CD4-positive, alpha-beta T cell (primary cell): Measurements from ENCODE around the gene TEX12. TPM values are rescaled to one million over a fixed set of nuclear protein-coding genes. Genes with fewer than 3 reads are reported as not detected.

ENCODE experiments used
- ATAC-seq: fragments of 200-7000 bp; cut with Tn5 transposase; one replicate; pipeline ENCODE4 v1.10.0; 2022; ENCODE audit warnings: mild to moderate bottlenecking; ENCODE audit not compliant: poor library complexity
- CTCF ChIA-PET: fragments of 350-600 bp; sonication (Branson Sonifier 250); formaldehyde crosslinking; loops from one replicate; lab custom pipeline; 2021; ENCODE audit warnings: antibody characterized with exemption, inconsistent platforms; lab: Charles Lee
- POLR2A ChIA-PET: fragments of 350-600 bp; sonication (Branson Sonifier 250); formaldehyde crosslinking; loops from one replicate; lab custom pipeline; 2021; ENCODE audit warnings: antibody characterized with exemption, inconsistent platforms; lab: Charles Lee
- DNase-seq, 14 experiments: peaks; one replicate each; pipeline ENCODE4 v3.0.0-alpha.2; 2013 to 2020; ENCODE audit warnings: mixed read lengths in 2 of 14
- H3K27ac ChIP-seq, 2 donors: one replicate each; pipeline versions ENCODE4 v1.5.1 to v1.7.0; 2013; ENCODE audit warnings: low read length in 2 of 2, low read depth in 1 of 2, mild to moderate bottlenecking in 1 of 2
- H3K27me3 ChIP-seq, 2 experiments: 1 replicate in 1 of 2; 2 replicates in 1 of 2; pipeline versions ENCODE4 v1.6.1 to v1.7.0; 2013; ENCODE audit warnings: low read length in 2 of 2, control low read depth in 1 of 2, mild to moderate bottlenecking in 1 of 2, moderate library complexity in 1 of 2; ENCODE audit not compliant: insufficient read depth in 2 of 2, control insufficient read depth in 1 of 2
- H3K36me3 ChIP-seq: one replicate; pipeline ENCODE4 v1.6.1; 2013; ENCODE audit warnings: low read length, control low read depth; ENCODE audit not compliant: insufficient read depth
- H3K4me1 ChIP-seq: one replicate; pipeline ENCODE4 v1.6.1; 2013; ENCODE audit warnings: low read length, control low read depth; ENCODE audit not compliant: insufficient read depth
- H3K4me3 ChIP-seq: one replicate; pipeline ENCODE4 v1.5.1; 2013; ENCODE audit warnings: mild to moderate bottlenecking, low read length, moderate library complexity
- H3K9me3 ChIP-seq, 2 experiments: 1 replicate in 1 of 2; 2 replicates in 1 of 2; pipeline versions ENCODE4 v1.6.1 to v1.7.0; 2013; ENCODE audit warnings: low read length in 2 of 2, mild to moderate bottlenecking in 2 of 2, control low read depth in 1 of 2, moderate library complexity in 1 of 2; ENCODE audit not compliant: control insufficient read depth in 1 of 2, insufficient read depth in 1 of 2
- H3K27ac Mint-ChIP-seq: one replicate; pipeline ENCODE4 v1.8.0; 2020; ENCODE audit warnings: mixed read lengths
- H3K27me3 Mint-ChIP-seq: one replicate; pipeline ENCODE4 v1.8.0; 2021; ENCODE audit warnings: mixed read lengths
- H3K36me3 Mint-ChIP-seq: one replicate; pipeline ENCODE4 v1.8.0; 2021; ENCODE audit warnings: low read depth, mixed read lengths
- H3K4me1 Mint-ChIP-seq: one replicate; pipeline ENCODE4 v1.8.0; 2021; ENCODE audit warnings: low read depth, mixed read lengths
- H3K4me3 Mint-ChIP-seq: one replicate; pipeline ENCODE4 v1.8.0; 2020; ENCODE audit warnings: mild to moderate bottlenecking, mixed read lengths
- H3K9me3 Mint-ChIP-seq: one replicate; pipeline ENCODE4 v1.8.0; 2020; ENCODE audit warnings: mixed read lengths
- CTCF ChIP-seq: fragments of 200-600 bp; IDR thresholded peaks from one replicate; pipeline ENCODE4 v1.8.0; 2022; ENCODE audit warnings: antibody characterized with exemption, mild to moderate bottlenecking
- intact Hi-C, 2 experiments: fragments of 100-400 bp; cut with DNase I in 1 of 2; cut with micrococcal nuclease in 1 of 2; formaldehyde crosslinking; loops; one replicate each; pipeline versions ENCODE4 v1.15.1 to v1.9.0; 2023 to 2025; cut with DNase I, micrococcal nuclease
- total RNA-seq, 174 experiments: library from RNA in 2 of 174; stranded (reverse) in 2 of 174; gene quantifications; one replicate each; pipeline ENCODE4 v1.2.3 and lab custom pipeline; 2021 to 2026

TEX12 gene
- total RNA-seq, 2 experiments from 2014 or later: 0.39 to 0.82 TPM

- DNase-seq: no peak
- no peak for TF ChIP-seq CTCF
- Mint-ChIP-seq H3K36me3 (no peaks in the 10 kb centered on the region), H3K27me3 (no peaks in the 10 kb centered on the region), H3K27ac (no peak overlapping the region), H3K4me3 (no peak overlapping the region), H3K4me1 (no peaks in the 10 kb centered on the region), H3K9me3 (no peaks in the 10 kb centered on the region)
- ChIA-PET POLR2A (no interaction called here), CTCF (interaction anchor here (0.6 kb wide), 1 partner anchor 9 kb away, joined by 3 read pairs; no protein-coding TSS in a partner anchor)
- H3K4me1 ChIP-seq: no peaks in the 10 kb centered on the region
- no peak overlapping the region for H3K27ac ChIP-seq
- intact Hi-C loops: no loop called here
- no peak overlapping the region for H3K4me3 ChIP-seq
- H3K36me3 ChIP-seq: no peaks in the 10 kb centered on the region
- no peak for ATAC-seq
- H3K9me3 ChIP-seq: no peaks in the 10 kb centered on the region
- no peaks in the 10 kb centered on the region for H3K27me3 ChIP-seq
Observed at GRCh38 chr11:112123129-112123528, 44.0 kb upstream of the TEX12 start.

- no peak for DNase-seq
- H3K4me1 Mint-ChIP-seq: no peaks in the 10 kb centered on the region
- Histone ChIP-seq H3K36me3 (no peaks in the 10 kb centered on the region), H3K27ac (no peak overlapping the region), H3K4me3 (no peak overlapping the region), H3K27me3 (no peaks in the 10 kb centered on the region), H3K4me1 (no peaks in the 10 kb centered on the region), H3K9me3 (no peaks in the 10 kb centered on the region)
- no peaks in the 10 kb centered on the region for H3K27me3 Mint-ChIP-seq
- TF ChIP-seq CTCF: no peak
- intact Hi-C loops: no loop called here
- H3K9me3 Mint-ChIP-seq: no peaks in the 10 kb centered on the region
- no peak overlapping the region for H3K27ac Mint-ChIP-seq
- no peak overlapping the region for H3K4me3 Mint-ChIP-seq
- H3K36me3 Mint-ChIP-seq: no peaks in the 10 kb centered on the region
- CTCF ChIA-PET: no interaction called here
- POLR2A ChIA-PET: no interaction called here
- no peak for ATAC-seq
Observed at GRCh38 chr11:112127056-112127455, 40.1 kb upstream of the TEX12 start.

- intact Hi-C loops: no loop called here
- TF ChIP-seq CTCF: no peak
- Mint-ChIP-seq H3K27ac (no peak overlapping the region), H3K9me3 (no peaks in the 10 kb centered on the region), H3K36me3 (no peaks in the 10 kb centered on the region), H3K4me3 (no peak overlapping the region), H3K27me3 (no peaks in the 10 kb centered on the region), H3K4me1 (no peaks in the 10 kb centered on the region)
- no peaks in the 10 kb centered on the region for H3K4me1 ChIP-seq
- H3K9me3 ChIP-seq: no peaks in the 10 kb centered on the region
- ChIA-PET POLR2A (no interaction called here), CTCF (no interaction called here)
- H3K36me3 ChIP-seq: no peaks in the 10 kb centered on the region
- H3K27ac ChIP-seq: no peak overlapping the region
- ATAC-seq: no peak
- DNase-seq: no peak
- H3K27me3 ChIP-seq: no peaks in the 10 kb centered on the region
- no peak overlapping the region for H3K4me3 ChIP-seq
Observed at GRCh38 chr11:112128483-112129121, 38.6 kb upstream of the TEX12 start.
